CD14-positive monocyte (primary cell): ENCODE measurements around the gene NBPF3. TPM values are rescaled to one million over a fixed set of nuclear protein-coding genes. Genes with fewer than 3 reads are reported as not detected.

Experiments used
- DNase-seq, 3 donors: peaks; one replicate each; pipeline ENCODE4 v3.0.0-alpha.2; 2011 to 2022
- H2AFZ ChIP-seq: 2 replicates; pipeline ENCODE4 v1.6.0; 2012; ENCODE audit warnings: mild to moderate bottlenecking, low read depth, low read length, inconsistent platforms; ENCODE audit not compliant: insufficient read depth, poor library complexity, severe bottlenecking
- H3K27ac ChIP-seq, 2 donors: 1 replicate in 1 of 2; 2 replicates in 1 of 2; pipeline ENCODE4 v1.5.1; 2012 to 2013; ENCODE audit warnings: low read length in 2 of 2, control low read depth in 1 of 2, inconsistent platforms in 1 of 2, low read depth in 1 of 2, mild to moderate bottlenecking in 1 of 2
- H3K27me3 ChIP-seq, 2 donors: one replicate each; pipeline versions ENCODE4 v1.6.0 to v1.6.1; 2011 to 2013; ENCODE audit warnings: low read length in 2 of 2; ENCODE audit not compliant: control insufficient read depth in 2 of 2, insufficient read depth in 2 of 2
- H3K36me3 ChIP-seq, 2 donors: replicated peaks in 1 of 2; 1 replicate in 1 of 2; 2 replicates in 1 of 2; pipeline versions ENCODE4 v1.5.1 to v1.6.1; 2012 to 2013; ENCODE audit warnings: low read length in 2 of 2, control low read depth in 1 of 2, inconsistent platforms in 1 of 2, mild to moderate bottlenecking in 1 of 2; ENCODE audit not compliant: insufficient read depth in 2 of 2, control insufficient read depth in 1 of 2
- H3K4me1 ChIP-seq, 2 donors: 1 replicate in 1 of 2; 2 replicates in 1 of 2; pipeline versions ENCODE4 v1.5.1 to v1.6.1; 2012 to 2013; ENCODE audit warnings: low read length in 2 of 2, control low read depth in 1 of 2, inconsistent platforms in 1 of 2, mild to moderate bottlenecking in 1 of 2, moderate library complexity in 1 of 2; ENCODE audit not compliant: insufficient read depth in 2 of 2, control insufficient read depth in 1 of 2
- H3K4me2 ChIP-seq: replicated peaks from 2 replicates; pipeline ENCODE3; 2012; ENCODE audit warnings: low read length, moderate library complexity, mild to moderate bottlenecking; ENCODE audit not compliant: poor library complexity, severe bottlenecking; ENCODE audit errors: extremely low read depth
- H3K4me3 ChIP-seq, 3 experiments: fragments of 200-600 bp in 1 of 3; sonication (generic) in 1 of 3; replicated peaks in 1 of 3; 1 replicate in 2 of 3; 2 replicates in 1 of 3; pipeline ENCODE4 v1.5.1; 2011 to 2013; ENCODE audit warnings: low read length in 3 of 3, mild to moderate bottlenecking in 3 of 3, control low read depth in 2 of 3, low read depth in 2 of 3, inconsistent platforms in 1 of 3, moderate library complexity in 1 of 3
- H3K79me2 ChIP-seq: 2 replicates; pipeline ENCODE4 v1.6.0; 2012; ENCODE audit warnings: mild to moderate bottlenecking, control low read depth, inconsistent platforms, low read length, moderate library complexity; ENCODE audit not compliant: insufficient read depth
- H3K9ac ChIP-seq: 2 replicates; pipeline ENCODE4 v1.6.0; 2017; ENCODE audit warnings: low read length, mild to moderate bottlenecking; ENCODE audit not compliant: insufficient read depth, poor library complexity, severe bottlenecking
- H3K9me3 ChIP-seq, 2 donors: replicated peaks in 1 of 2; 1 replicate in 1 of 2; 2 replicates in 1 of 2; pipeline versions ENCODE4 v1.5.1 to v1.6.1; 2012 to 2013; ENCODE audit warnings: low read length in 2 of 2, control low read depth in 1 of 2; ENCODE audit not compliant: control insufficient read depth in 1 of 2, insufficient read depth in 1 of 2
- H4K20me1 ChIP-seq: 2 replicates; pipeline ENCODE4 v1.6.0; 2012; ENCODE audit warnings: mild to moderate bottlenecking, low read length, control low read depth, moderate library complexity; ENCODE audit not compliant: insufficient read depth
- H3K27ac Mint-ChIP-seq, 7 donors: one replicate each; pipeline ENCODE4 v1.8.0; 2020; ENCODE audit warnings: mild to moderate bottlenecking in 7 of 7, mixed read lengths in 7 of 7, moderate library complexity in 6 of 7, inconsistent platforms in 2 of 7
- H3K27me3 Mint-ChIP-seq, 3 donors: one replicate each; pipeline ENCODE4 v1.8.0; 2021 to 2022; ENCODE audit warnings: low read depth in 3 of 3, mild to moderate bottlenecking in 3 of 3, mixed read lengths in 3 of 3, moderate library complexity in 3 of 3, inconsistent platforms in 1 of 3
- H3K36me3 Mint-ChIP-seq, 2 donors: one replicate each; pipeline ENCODE4 v1.8.0; 2020; ENCODE audit warnings: mixed read lengths in 2 of 2, inconsistent platforms in 1 of 2, mild to moderate bottlenecking in 1 of 2
- H3K4me1 Mint-ChIP-seq: one replicate; pipeline ENCODE4 v1.8.0; 2020; ENCODE audit warnings: mild to moderate bottlenecking, mixed read lengths
- H3K4me3 Mint-ChIP-seq, 2 donors: one replicate each; pipeline ENCODE4 v1.8.0; 2020; ENCODE audit warnings: mild to moderate bottlenecking in 2 of 2, mixed read lengths in 2 of 2, moderate library complexity in 1 of 2
- H3K9me3 Mint-ChIP-seq, 7 donors: one replicate each; pipeline ENCODE4 v1.8.0; 2020 to 2022; ENCODE audit warnings: mixed read lengths in 7 of 7, mild to moderate bottlenecking in 6 of 7, moderate library complexity in 6 of 7, inconsistent platforms in 2 of 7
- CTCF ChIP-seq: fragments of 200-600 bp; IDR thresholded peaks from one replicate; pipeline ENCODE4 v1.8.0; 2022; ENCODE audit warnings: antibody characterized with exemption, mild to moderate bottlenecking
- WGBS: methylation state at CpG from one replicate; pipeline ENCODE4 v1.1.5; 2013; ENCODE audit warnings: missing lambda C conversion rate; ENCODE audit not compliant: insufficient coverage; 5-methylcytosine and 5-hydroxymethylcytosine counted together
- intact Hi-C, 2 donors: fragments of 100-400 bp; cut with micrococcal nuclease; formaldehyde crosslinking; loops; one replicate each; pipeline versions ENCODE4 v1.15.0 to v1.15.1; 2023
- polyA plus RNA-seq, 3 donors: library from polyadenylated mRNA; depleted of rRNA in 1 of 3; unstranded in 2 of 3; stranded (reverse) in 1 of 3; fragments of 300-500 nt in 2 of 3; fragments of >200 nt in 1 of 3; fragmentation: Illumina TruSeq in 2 of 3; gene quantifications; 1 replicate in 2 of 3; 2 replicates in 1 of 3; pipeline ENCODE4 v1.2.3, GENCODE V29; 2012 to 2021

The NBPF3 gene
- polyA plus RNA-seq, 3 donors, result 1.2 to 1.5 TPM; not detected in 1

GRCh38 chr1:21510885-21511578, 71.1 kb downstream of the NBPF3 start:
- peaks cover 53 to 75% (median 64%) of the 10 kb centered on the region in 3 donors for H3K27me3 Mint-ChIP-seq
- H3K4me3 Mint-ChIP-seq, result peak overlapping the region in 1 of 2 donors; percentile 75

More at GRCh38 chr1:21510885-21511578, 71.1 kb downstream of the NBPF3 start:
- Mint-ChIP-seq H3K27ac (peak overlapping the region in 1 of 7 donors; percentile 72), H3K36me3 (peaks cover 0 to 3% of the 10 kb centered on the region in 2 donors), H3K9me3 (peaks cover 0 to 7% (median 2%) of the 10 kb centered on the region in 7 donors), H3K4me1 (peaks cover 4% of the 10 kb centered on the region)
- no peak overlapping the region for H3K9ac ChIP-seq
- DNase-seq, result no peak
- no peak for TF ChIP-seq CTCF
- no peak overlapping the region for H2AFZ ChIP-seq
- H3K36me3 ChIP-seq, result no peaks in the 10 kb centered on the region
- H3K79me2 ChIP-seq, result no peaks in the 10 kb centered on the region
- H4K20me1 ChIP-seq, result no peaks in the 10 kb centered on the region
- no peak overlapping the region for H3K4me2 ChIP-seq
- H3K4me1 ChIP-seq, result peaks cover 0 to 6% of the 10 kb centered on the region in 2 donors
- H3K27ac ChIP-seq, result no peak overlapping the region
- H3K4me3 ChIP-seq, result no peak overlapping the region
- intact Hi-C loops, result no loop called here
- peaks cover 38 to 53% of the 10 kb centered on the region in 2 donors for H3K27me3 ChIP-seq
- WGBS, result 95% methylated on average over 8 of the region's 9 CpGs
- H3K9me3 ChIP-seq, result peaks cover 0 to 3% of the 10 kb centered on the region in 2 donors
